Kidney (tissue), 14 donors: ENCODE measurements around the gene SDK1. TPM values are rescaled to one million over a fixed set of nuclear protein-coding genes. Genes with fewer than 3 reads are reported as not detected.

Source experiments
- DNase-seq, 5 donors: peaks; one replicate each; pipeline ENCODE4 v3.0.0-alpha.2; 2013 to 2020
- FAIRE-seq: peaks from 2 replicates; lab custom pipeline; 2012; peaks lifted over from hg19 to GRCh38; lab: Jason Lieb, UNC
- H3K27ac ChIP-seq, 2 donors: one replicate each; pipeline ENCODE4 v1.7.0; 2013; ENCODE audit warnings: low read depth in 2 of 2, low read length in 2 of 2, inconsistent platforms in 1 of 2
- H3K27me3 ChIP-seq: one replicate; pipeline ENCODE4 v1.7.1; 2013; ENCODE audit warnings: low read length, inconsistent platforms; ENCODE audit not compliant: control insufficient read depth, insufficient read depth
- H3K36me3 ChIP-seq, 3 donors: one replicate each; pipeline versions ENCODE4 v1.7.0 to v1.7.1; 2013; ENCODE audit warnings: low read length in 3 of 3, control low read depth in 1 of 3, inconsistent platforms in 1 of 3; ENCODE audit not compliant: insufficient read depth in 3 of 3, control insufficient read depth in 2 of 3
- H3K4me1 ChIP-seq, 3 donors: one replicate each; pipeline versions ENCODE4 v1.7.0 to v1.7.1; 2013; ENCODE audit warnings: low read length in 3 of 3, inconsistent platforms in 1 of 3, low read depth in 1 of 3; ENCODE audit not compliant: control insufficient read depth in 2 of 3, insufficient read depth in 2 of 3
- H3K4me3 ChIP-seq, 3 donors: one replicate each; pipeline versions ENCODE4 v1.7.0 to v1.8.1; 2013; ENCODE audit warnings: low read length in 3 of 3, control low read depth in 1 of 3, inconsistent platforms in 1 of 3
- H3K9ac ChIP-seq, 3 donors: one replicate each; pipeline versions ENCODE4 v1.7.0 to v1.7.1; 2013; ENCODE audit warnings: low read length in 3 of 3, control low read depth in 1 of 3, inconsistent platforms in 1 of 3
- H3K9me3 ChIP-seq, 3 donors: one replicate each; pipeline versions ENCODE4 v1.7.0 to v1.7.1; 2013; ENCODE audit warnings: low read length in 3 of 3, control low read depth in 1 of 3, inconsistent platforms in 1 of 3; ENCODE audit not compliant: control insufficient read depth in 2 of 3, insufficient read depth in 1 of 3
- intact Hi-C: fragments of 100-400 bp; cut with DNase I; formaldehyde crosslinking; loops from one replicate; pipeline ENCODE4 v1.11.1; 2022
- polyA plus RNA-seq: library from polyadenylated mRNA; stranded (reverse); fragments of 350-450 nt; fragmentation: Illumina TruSeq; extraction: RNeasy Lipid Tissue Mini Kit (QIAGEN cat#74804); gene quantifications from one replicate; pipeline ENCODE4 v1.2.3, GENCODE V29; 2014; ENCODE audit warnings: low read depth, low replicate concordance; ENCODE audit not compliant: insufficient read depth
- total RNA-seq: library from RNA; stranded (reverse); fragmentation: NEBNext Ultra II Directional; extraction: Animal tissue kit (Norgen Biotek cat#: 25700); gene quantifications from one replicate; pipeline ENCODE4 v1.2.1, GENCODE V29; 2021
- TF ChIP-seq, protein P1 (sequence below): IDR thresholded peaks from 3 replicates; pipeline ENCODE4 v1.5.1; 2012; ENCODE audit warnings: mild to moderate bottlenecking, moderate library complexity, borderline replicate concordance; ENCODE audit not compliant: insufficient read depth; ENCODE audit errors: extremely low read depth
- donor health status: control.
- donor health status: control.
- donor health status: control.
- donor health status: control.
- donor health status: control.
- donor health status: DM: yes; HTN: yes; CAD: no.
- donor health status: Normal renal cell carcinoma (clear cell type).

SDK1 gene
- total and polyA plus RNA-seq, 2 donors from 2014 or later: 2.0 to 38.3 TPM

DNA sequence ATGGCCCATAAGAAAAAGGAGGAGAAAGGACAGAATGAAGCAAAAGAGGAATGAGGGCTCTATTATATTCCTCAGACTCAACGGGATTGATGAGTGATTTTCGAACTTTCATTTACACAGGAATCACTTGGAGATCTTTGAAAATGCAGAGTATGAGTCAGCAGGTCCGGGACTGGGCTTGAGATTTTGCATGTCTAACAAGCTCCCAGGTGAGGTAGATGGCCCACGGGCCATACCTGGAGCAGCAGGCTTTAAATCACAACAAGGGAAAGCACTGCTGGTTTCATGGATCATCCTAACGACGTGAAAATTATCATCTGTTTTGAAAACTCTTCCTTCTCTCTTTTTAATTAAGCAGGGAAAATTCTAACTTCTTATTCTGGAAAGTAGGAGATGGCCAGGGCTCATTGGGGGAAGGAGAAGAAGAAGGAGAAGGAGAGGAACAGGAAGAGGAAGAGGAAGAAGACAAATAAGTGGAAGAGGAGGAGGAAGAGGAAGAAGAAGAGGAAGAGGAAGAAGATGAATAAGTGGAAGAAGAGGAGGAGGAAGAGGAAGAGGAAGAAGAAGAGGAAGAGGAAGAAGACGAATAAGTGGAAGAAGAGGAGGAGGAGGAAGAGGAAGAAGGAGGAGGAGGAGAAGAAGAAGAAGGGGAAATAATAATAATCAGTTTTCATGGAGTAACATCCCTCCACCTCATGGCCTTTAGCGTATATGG lies 3.8 kb upstream of the SDK1 start:
- Histone ChIP-seq H3K36me3 (no peaks in the 10 kb centered on the region), H3K4me1 (no peaks in the 10 kb centered on the region), H3K27me3 (no peaks in the 10 kb centered on the region), H3K9ac (no peak overlapping the region), H3K9me3 (no peaks in the 10 kb centered on the region), H3K27ac (no peak overlapping the region), H3K4me3 (no peak overlapping the region)
- FAIRE-seq: no peak
- intact Hi-C loops: no loop called here
- DNase-seq: no peak
- TF ChIP-seq, protein P1, sequence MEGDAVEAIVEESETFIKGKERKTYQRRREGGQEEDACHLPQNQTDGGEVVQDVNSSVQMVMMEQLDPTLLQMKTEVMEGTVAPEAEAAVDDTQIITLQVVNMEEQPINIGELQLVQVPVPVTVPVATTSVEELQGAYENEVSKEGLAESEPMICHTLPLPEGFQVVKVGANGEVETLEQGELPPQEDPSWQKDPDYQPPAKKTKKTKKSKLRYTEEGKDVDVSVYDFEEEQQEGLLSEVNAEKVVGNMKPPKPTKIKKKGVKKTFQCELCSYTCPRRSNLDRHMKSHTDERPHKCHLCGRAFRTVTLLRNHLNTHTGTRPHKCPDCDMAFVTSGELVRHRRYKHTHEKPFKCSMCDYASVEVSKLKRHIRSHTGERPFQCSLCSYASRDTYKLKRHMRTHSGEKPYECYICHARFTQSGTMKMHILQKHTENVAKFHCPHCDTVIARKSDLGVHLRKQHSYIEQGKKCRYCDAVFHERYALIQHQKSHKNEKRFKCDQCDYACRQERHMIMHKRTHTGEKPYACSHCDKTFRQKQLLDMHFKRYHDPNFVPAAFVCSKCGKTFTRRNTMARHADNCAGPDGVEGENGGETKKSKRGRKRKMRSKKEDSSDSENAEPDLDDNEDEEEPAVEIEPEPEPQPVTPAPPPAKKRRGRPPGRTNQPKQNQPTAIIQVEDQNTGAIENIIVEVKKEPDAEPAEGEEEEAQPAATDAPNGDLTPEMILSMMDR: no peak

DNA sequence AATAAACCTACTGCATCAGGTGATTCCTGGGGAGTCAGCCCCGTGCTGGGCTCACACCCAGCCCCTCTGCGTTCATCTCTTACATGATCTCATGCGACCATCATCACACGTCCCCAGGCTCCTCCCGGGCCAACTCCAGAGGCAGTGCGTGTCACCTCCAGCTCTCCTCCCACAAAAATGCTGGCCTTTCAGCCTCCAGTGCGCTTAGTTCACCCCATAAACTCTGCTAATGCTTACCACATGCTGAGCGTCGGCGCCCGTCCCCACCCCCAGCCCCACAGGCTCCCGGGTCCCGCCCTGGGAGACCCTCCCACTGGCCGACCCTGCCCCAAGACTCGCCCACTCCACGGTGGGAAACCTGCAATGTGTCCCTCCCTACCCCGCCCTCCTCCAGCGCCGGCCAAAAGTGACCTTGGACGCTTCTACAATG lies 816 bp upstream of the SDK1 start:
- Histone ChIP-seq H3K36me3 (no peaks in the 10 kb centered on the region), H3K9me3 (no peaks in the 10 kb centered on the region), H3K4me1 (no peaks in the 10 kb centered on the region), H3K27me3 (no peaks in the 10 kb centered on the region), H3K4me3 (peak overlapping the region in 1 of 3 donors; percentile 57), H3K27ac (no peak overlapping the region), H3K9ac (no peak overlapping the region)
- intact Hi-C loops: no loop called here
- TF ChIP-seq, protein P1: no peak
- DNase-seq (peak in 4 of 5 donors; percentile 24 to 75 (median 40)), FAIRE-seq (no peak)

DNA sequence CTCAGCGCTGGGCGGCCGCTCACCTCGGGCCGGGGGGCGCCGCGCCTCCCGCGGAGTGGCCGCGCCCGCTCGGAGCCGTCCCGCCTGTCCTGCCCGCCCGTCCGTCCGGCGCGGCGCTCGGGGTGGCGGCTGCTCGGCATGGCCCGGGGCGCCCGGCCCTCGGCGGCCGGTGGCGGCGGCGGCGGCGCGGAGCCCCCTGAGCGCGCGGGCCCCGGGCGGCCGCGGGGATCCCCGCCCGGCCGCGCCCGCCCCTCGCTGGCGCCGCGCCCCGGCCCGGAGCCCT lies 338 bp downstream of the SDK1 start:
- no peak overlapping the region for H3K9ac ChIP-seq

More for the DNA sequence above, 338 bp downstream of the SDK1 start:
- Histone ChIP-seq H3K4me1 (no peaks in the 10 kb centered on the region), H3K27me3 (no peaks in the 10 kb centered on the region), H3K9me3 (no peaks in the 10 kb centered on the region), H3K4me3 (no peak overlapping the region), H3K27ac (no peak overlapping the region), H3K36me3 (no peaks in the 10 kb centered on the region)
- TF ChIP-seq, protein P1: no peak
- intact Hi-C loops: no loop called here
- FAIRE-seq: no peak
- DNase-seq: no peak
